Activated T-helper 1 cell treated with anti-CD3 and anti-CD28 coated beads, Interleukin-12 subunit alpha, Interleukin-12 subunit beta, Interleukin-2, Interleukin-4 antibody, amounts not matched to agents 30 ng/mL and 10 ng/mL and 1 ng/mL, durations not matched to agents 14 hours and 24 hours and 36 hours (primary cell): Measurements from ENCODE around the gene AGTPBP1. TPM values are rescaled to one million over a fixed set of nuclear protein-coding genes. Genes with fewer than 3 reads are reported as not detected.

ENCODE experiments used
- DNase-seq: peaks from one replicate; pipeline ENCODE4 v3.0.0; 2021; ENCODE audit warnings: low spot score
- H3K27ac Mint-ChIP-seq: one replicate; pipeline ENCODE4 v1.8.0; 2021; ENCODE audit warnings: mild to moderate bottlenecking, mixed read lengths
- H3K27me3 Mint-ChIP-seq: one replicate; pipeline ENCODE4 v1.8.0; 2022; ENCODE audit warnings: mild to moderate bottlenecking, moderate library complexity, mixed read lengths; ENCODE audit not compliant: insufficient read depth
- H3K36me3 Mint-ChIP-seq: one replicate; pipeline ENCODE4 v1.8.0; 2021; ENCODE audit warnings: low read depth, mixed read lengths
- H3K4me1 Mint-ChIP-seq: one replicate; pipeline ENCODE4 v1.8.0; 2021; ENCODE audit warnings: low read depth, mixed read lengths
- H3K4me3 Mint-ChIP-seq: one replicate; pipeline ENCODE4 v1.8.0; 2021; ENCODE audit warnings: mild to moderate bottlenecking, moderate library complexity, mixed read lengths
- H3K9me3 Mint-ChIP-seq: one replicate; pipeline ENCODE4 v1.8.0; 2021; ENCODE audit warnings: mixed read lengths
- intact Hi-C: fragments of 100-400 bp; cut with micrococcal nuclease; formaldehyde crosslinking; loops from one replicate; pipeline ENCODE4 v1.15.1; 2024
- total RNA-seq: library from RNA; stranded (reverse); gene quantifications from 2 replicates; pipeline ENCODE4 v1.2.3, GENCODE V29; 2022

The AGTPBP1 gene
- total RNA-seq, 1 donor from 2014 or later = 23.5 TPM

DNA sequence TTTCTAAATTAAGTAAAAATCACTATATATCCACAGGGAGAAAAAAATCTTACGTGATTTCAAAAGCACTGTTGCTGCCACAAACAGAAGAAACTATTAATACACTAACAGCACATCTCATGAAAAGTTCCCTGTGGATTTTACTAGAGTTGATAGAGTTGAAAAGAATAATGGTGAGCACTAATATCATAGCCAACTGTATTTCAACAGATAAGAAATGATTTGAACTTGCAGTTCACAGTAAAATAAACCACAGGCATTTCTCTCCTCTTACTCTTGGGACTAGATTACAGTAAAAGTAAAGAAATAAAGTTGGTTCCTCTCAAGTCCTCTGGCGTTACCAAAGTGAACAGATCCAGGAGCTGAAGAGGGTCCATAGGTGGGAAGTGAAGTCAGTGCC lies 27.9 kb downstream of the AGTPBP1 start:
- intact Hi-C loops = no loop called here
- Mint-ChIP-seq H3K9me3 (peaks cover 7% of the 10 kb centered on the region), H3K27ac (no peak overlapping the region), H3K4me1 (peaks cover 12% of the 10 kb centered on the region), H3K36me3 (peaks cover 6% of the 10 kb centered on the region), H3K4me3 (no peak overlapping the region), H3K27me3 (no peaks in the 10 kb centered on the region)
- DNase-seq = no peak

DNA sequence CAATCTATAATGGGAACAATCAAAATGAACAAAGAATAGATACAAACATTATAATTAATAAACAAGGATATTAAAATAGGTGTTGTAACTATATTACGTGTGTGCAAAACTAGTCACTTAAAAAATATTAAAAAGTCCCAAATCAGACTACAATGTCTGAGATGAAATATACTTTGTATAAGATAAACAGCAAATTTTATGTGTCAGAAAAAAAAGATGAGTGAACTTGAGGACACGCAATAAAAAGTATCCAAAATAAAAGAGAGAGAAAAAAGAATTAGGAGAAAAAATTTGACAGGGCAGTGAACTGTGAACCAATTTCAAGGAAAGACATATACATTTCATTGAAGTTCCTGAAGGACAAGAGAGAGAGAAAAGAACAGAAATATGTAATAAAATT lies 37.0 kb downstream of the AGTPBP1 start:
- Mint-ChIP-seq H3K4me3 (no peak overlapping the region), H3K9me3 (peaks cover 9% of the 10 kb centered on the region), H3K36me3 (peaks cover 27% of the 10 kb centered on the region), H3K27ac (no peak overlapping the region), H3K27me3 (no peaks in the 10 kb centered on the region), H3K4me1 (no peaks in the 10 kb centered on the region)
- no peak for DNase-seq
- intact Hi-C loops = no loop called here

DNA sequence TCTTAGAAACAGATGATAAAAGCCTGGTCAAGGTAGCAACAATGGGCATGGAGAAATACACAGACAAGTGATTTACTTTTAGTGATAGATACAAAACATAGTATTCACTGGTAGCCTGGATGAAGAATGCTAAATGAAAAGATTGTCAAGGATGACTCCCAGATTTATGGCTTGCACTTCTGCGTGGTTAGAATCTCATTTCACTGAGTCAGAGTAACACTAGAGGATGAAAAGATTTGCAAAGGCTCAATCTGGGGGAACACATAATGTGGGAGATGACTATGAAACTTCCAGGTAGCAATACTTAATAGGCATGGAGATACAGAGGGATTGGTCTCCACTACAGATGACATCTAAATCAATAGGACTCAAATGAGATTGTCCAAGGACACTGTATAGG lies 38.4 kb downstream of the AGTPBP1 start:
- Mint-ChIP-seq H3K27me3 (no peaks in the 10 kb centered on the region), H3K27ac (no peak overlapping the region), H3K4me1 (no peaks in the 10 kb centered on the region), H3K36me3 (peaks cover 18% of the 10 kb centered on the region), H3K9me3 (no peaks in the 10 kb centered on the region), H3K4me3 (no peak overlapping the region)
- intact Hi-C loops = no loop called here
- no peak for DNase-seq

DNA sequence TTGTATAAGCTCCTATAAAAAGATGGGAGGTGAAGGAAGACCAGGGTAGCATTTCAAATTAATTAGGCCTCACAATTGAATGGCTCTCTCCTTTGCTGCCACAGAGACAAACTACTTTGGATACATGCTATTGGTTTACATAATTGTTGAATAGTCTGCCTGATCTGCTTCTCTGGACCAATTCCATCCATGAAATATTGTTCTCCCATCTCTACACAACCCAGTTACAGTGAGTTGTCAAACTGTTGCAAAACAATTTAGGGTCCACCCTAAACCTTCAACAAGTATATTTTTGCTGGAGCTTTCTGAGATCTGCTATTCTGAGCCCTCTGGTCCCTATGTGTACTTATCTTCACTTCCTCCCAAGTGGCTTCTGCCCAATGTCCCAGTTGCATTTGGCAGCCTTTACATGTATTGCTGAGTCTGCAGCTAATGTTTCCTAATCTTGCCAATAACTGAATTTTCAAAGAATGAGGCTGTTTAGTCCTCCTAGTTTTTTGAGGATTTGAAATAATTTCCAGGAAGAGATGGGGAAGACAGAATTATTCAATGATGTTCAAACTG lies 38.9 kb downstream of the AGTPBP1 start:
- Mint-ChIP-seq H3K9me3 (no peaks in the 10 kb centered on the region), H3K27me3 (no peaks in the 10 kb centered on the region), H3K4me3 (no peak overlapping the region), H3K36me3 (peaks cover 16% of the 10 kb centered on the region), H3K27ac (no peak overlapping the region), H3K4me1 (no peaks in the 10 kb centered on the region)
- intact Hi-C loops = no loop called here
- no peak for DNase-seq

DNA sequence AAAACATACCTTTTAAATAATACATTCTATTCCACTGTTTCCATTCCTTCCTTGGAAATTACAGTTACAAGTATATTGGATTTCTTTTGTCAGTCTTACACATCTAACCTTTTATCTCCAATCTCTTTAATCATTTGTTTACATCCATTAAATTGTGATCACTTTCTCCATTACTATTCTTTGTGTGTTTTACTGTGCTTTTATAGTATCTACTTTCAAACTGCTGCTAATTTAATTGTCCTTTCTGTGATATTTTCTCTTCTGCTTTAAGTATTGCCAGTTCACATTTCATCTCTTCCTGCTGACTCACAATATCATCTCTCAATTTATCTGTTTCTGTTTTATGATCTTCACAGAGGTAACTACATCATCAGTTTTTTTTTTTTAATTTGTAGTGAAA lies 39.6 kb downstream of the AGTPBP1 start:
- intact Hi-C loops = no loop called here
- no peak for DNase-seq

DNA sequence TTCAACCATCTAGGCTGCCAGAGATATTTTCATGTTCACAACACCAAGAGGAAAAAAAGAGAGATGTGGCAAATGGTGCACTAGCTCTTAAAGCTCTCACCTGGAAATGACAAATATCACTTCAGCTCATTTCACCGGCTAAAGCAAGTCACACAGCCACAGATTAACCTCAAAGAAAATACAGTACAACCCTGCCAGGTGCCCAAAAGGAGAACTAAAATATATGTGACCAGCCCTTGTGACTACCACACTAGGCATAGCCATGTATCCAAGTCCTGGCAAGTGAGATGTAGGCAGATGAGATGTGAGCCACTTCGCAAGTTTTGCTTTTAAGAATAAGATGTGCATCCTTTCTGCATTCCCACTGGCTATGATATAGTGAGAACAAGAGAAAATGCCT lies 41.4 kb downstream of the AGTPBP1 start:
- H3K36me3 Mint-ChIP-seq = peaks cover 12% of the 10 kb centered on the region
- no peaks in the 10 kb centered on the region for H3K27me3 Mint-ChIP-seq
- H3K4me3 Mint-ChIP-seq = no peak overlapping the region
- no peaks in the 10 kb centered on the region for H3K9me3 Mint-ChIP-seq
- DNase-seq = no peak
- H3K4me1 Mint-ChIP-seq = no peaks in the 10 kb centered on the region
- H3K27ac Mint-ChIP-seq = no peak overlapping the region
- intact Hi-C loops = no loop called here

More for the DNA sequence above, 39.6 kb downstream of the AGTPBP1 start:
- Mint-ChIP-seq H3K36me3 (peaks cover 14% of the 10 kb centered on the region), H3K4me1 (no peaks in the 10 kb centered on the region), H3K4me3 (no peak overlapping the region), H3K9me3 (no peaks in the 10 kb centered on the region), H3K27me3 (no peaks in the 10 kb centered on the region), H3K27ac (no peak overlapping the region)

DNA sequence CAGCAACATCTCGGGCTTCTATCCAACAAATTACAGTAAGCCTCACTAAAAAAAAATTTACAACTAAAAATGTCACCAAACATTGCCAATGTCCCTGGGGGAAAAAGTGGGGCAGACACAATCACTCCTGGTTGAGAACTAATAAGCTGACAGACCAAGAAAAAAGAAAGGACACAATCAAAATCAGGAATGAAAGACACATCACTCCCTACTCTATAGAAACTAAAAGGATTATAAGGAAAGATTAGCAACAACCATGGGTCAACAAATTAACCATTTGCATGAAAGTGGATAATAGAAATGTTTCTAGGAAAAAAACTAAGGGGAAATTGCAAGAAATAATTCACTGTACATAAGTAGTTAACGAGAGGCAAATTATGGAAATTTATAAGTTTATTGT lies 53.4 kb downstream of the AGTPBP1 start:
- Mint-ChIP-seq H3K4me1 (no peaks in the 10 kb centered on the region), H3K4me3 (no peak overlapping the region), H3K9me3 (no peaks in the 10 kb centered on the region), H3K27ac (no peak overlapping the region), H3K36me3 (peaks cover 20% of the 10 kb centered on the region), H3K27me3 (no peaks in the 10 kb centered on the region)
- intact Hi-C loops = no loop called here
- no peak for DNase-seq

DNA sequence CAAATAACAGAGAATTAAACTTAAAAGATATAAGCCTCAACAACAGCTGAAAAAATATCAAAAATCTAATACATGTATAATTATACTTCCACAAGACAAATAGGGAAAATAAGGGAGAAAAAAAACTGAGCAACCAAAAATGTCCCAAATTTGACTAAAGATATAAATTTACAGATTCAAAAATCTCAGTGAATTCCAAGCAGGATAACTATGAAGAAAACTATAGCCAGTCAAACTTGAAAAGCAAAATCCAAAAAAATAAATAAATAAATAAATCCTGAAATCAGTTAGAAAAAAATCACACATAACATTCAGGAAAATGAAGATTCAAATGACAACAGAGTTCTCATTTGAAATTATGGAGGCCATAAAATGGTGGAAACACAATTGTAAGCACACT lies 56.7 kb downstream of the AGTPBP1 start:
- Mint-ChIP-seq H3K36me3 (peaks cover 16% of the 10 kb centered on the region), H3K9me3 (no peaks in the 10 kb centered on the region), H3K27me3 (no peaks in the 10 kb centered on the region), H3K27ac (no peak overlapping the region), H3K4me1 (no peaks in the 10 kb centered on the region), H3K4me3 (no peak overlapping the region)
- intact Hi-C loops = no loop called here
- no peak for DNase-seq

DNA sequence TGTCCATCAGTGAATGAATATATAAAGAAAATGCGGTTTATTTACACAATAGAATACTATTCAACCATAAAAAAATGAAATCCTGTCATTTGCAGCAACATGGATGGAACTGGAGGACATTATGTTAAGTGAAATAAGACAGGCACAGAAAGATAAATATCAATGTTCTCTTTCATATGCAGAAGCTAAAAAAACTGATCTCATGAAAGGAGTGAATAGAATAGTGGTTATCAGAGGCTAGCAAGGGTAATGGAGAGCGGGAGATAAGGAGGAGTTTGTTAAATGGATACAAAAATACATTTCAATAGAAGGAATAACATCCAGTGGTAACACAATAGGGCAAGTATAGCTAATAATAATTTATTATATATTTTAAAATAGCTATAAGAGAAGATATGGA lies 65.0 kb downstream of the AGTPBP1 start:
- no peaks in the 10 kb centered on the region for H3K27me3 Mint-ChIP-seq
- H3K27ac Mint-ChIP-seq = no peak overlapping the region
- H3K9me3 Mint-ChIP-seq = no peaks in the 10 kb centered on the region
- H3K4me3 Mint-ChIP-seq = no peak overlapping the region
- intact Hi-C loops = no loop called here
- DNase-seq = no peak
- H3K36me3 Mint-ChIP-seq = peaks cover 12% of the 10 kb centered on the region
- H3K4me1 Mint-ChIP-seq = no peaks in the 10 kb centered on the region

DNA sequence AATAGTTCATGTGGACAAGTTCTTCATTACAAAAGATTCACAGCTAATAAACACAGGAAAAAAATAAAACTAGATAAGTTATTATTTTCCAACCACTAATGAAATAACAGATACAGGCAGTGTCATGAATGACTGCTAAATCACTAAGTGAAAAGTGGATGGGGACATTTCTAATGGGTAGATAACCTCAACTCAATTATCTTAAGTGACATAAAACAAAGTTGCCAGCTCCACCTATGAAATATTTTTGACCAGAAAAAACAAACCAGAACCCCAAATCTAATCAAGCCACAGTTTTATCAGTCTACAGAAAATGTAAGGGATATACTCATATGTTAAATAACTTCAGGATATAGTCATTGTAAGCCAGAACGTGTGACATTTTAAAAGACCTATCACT lies 74.4 kb downstream of the AGTPBP1 start:
- no peak for DNase-seq
- Mint-ChIP-seq H3K4me3 (no peak overlapping the region), H3K36me3 (peaks cover 10% of the 10 kb centered on the region), H3K27ac (no peak overlapping the region), H3K4me1 (no peaks in the 10 kb centered on the region), H3K9me3 (no peaks in the 10 kb centered on the region), H3K27me3 (no peaks in the 10 kb centered on the region)
- intact Hi-C loops = no loop called here

DNA sequence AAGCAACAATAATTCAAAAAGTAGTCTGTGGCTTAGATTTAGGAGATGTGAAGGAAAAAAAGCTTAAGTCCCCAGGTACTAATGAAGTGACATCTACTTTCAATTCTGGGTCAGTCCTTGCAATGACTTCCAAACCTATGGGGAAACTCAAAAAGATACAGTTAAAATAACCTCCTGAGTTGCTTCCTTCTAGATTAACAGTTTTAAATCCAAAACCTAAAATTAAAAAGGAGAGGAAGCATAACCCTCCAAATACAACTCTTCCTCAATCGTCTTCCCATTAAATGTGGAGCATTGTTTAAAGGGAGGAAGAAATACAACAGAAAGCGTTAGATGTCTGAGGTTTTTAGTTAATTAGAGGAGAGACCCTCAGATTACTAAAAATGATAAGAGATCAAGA lies 75.7 kb downstream of the AGTPBP1 start:
- Mint-ChIP-seq H3K27me3 (no peaks in the 10 kb centered on the region), H3K9me3 (no peaks in the 10 kb centered on the region), H3K36me3 (peaks cover 5% of the 10 kb centered on the region), H3K4me1 (no peaks in the 10 kb centered on the region), H3K4me3 (no peak overlapping the region), H3K27ac (no peak overlapping the region)
- intact Hi-C loops = no loop called here
- no peak for DNase-seq

DNA sequence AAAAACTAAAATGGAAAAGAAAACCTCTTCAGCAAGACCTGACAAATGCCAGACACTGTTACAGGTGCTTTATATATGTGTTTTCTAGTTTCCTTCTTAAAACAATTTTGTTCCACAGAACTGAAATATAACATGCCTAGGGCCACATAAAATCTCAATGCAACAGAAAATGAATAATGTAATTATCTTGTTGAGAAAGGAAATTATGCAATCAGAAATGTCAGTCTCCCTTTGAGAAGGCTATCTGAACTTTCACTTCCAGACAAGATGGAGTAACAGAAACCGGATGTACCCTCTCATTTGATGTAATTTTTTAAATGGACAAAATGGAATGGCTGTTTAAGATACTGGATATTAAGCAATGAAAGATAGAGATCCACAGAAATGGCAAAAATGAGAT lies 79.2 kb downstream of the AGTPBP1 start:
- Mint-ChIP-seq H3K4me1 (no peaks in the 10 kb centered on the region), H3K9me3 (no peaks in the 10 kb centered on the region), H3K27me3 (no peaks in the 10 kb centered on the region), H3K27ac (no peak overlapping the region), H3K36me3 (peaks cover 5% of the 10 kb centered on the region), H3K4me3 (no peak overlapping the region)
- intact Hi-C loops = no loop called here
- no peak for DNase-seq

DNA sequence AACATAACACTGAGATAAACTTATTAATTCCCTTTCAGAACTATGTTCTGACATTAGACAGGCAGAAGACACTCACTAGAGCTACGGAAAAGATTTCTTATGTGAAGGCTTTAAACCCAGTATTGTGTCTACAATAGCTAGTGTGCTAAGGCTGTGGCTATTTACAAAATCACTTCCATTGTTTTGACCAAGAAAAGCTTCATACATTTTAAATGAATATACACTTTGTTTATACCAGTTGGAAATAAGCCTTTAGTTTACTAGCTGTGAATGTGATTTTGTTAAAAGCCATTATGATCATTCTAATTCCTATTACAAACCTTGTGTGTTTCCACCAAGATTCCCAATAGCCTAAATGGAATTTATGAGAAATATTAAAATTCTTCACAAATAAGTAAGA lies 83.0 kb downstream of the AGTPBP1 start:
- Mint-ChIP-seq H3K36me3 (peaks cover 3% of the 10 kb centered on the region), H3K27ac (no peak overlapping the region), H3K9me3 (no peaks in the 10 kb centered on the region), H3K27me3 (no peaks in the 10 kb centered on the region), H3K4me3 (no peak overlapping the region), H3K4me1 (no peaks in the 10 kb centered on the region)
- DNase-seq = no peak
- intact Hi-C loops = loop anchor here (10.0 kb wide), 1 partner anchor 74 kb away; no protein-coding TSS in a partner anchor

DNA sequence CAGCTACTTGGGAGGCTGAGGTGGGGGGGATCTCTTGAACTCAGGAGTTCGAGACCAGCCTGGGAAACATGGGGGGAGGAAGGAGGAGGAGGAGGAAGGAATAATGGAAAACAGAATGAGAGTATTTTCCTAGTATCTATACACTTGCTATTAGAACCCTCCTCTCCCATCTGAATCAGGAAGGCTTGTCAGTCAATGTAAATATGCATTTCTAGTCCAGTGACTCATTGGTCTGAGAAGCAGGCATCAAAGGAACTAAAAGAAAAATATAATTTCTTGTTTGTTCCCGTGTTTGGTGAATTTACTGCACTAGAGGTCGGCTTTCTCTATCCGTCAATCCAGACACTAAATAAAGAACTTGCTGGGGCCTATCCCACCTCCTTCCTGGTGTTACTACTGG lies 88.6 kb downstream of the AGTPBP1 start:
- no peak overlapping the region for H3K27ac Mint-ChIP-seq
- H3K4me3 Mint-ChIP-seq = no peak overlapping the region
- intact Hi-C loops = loop anchor here (10.0 kb wide), 1 partner anchor 68 kb away; no protein-coding TSS in a partner anchor
- H3K4me1 Mint-ChIP-seq = no peaks in the 10 kb centered on the region
- H3K9me3 Mint-ChIP-seq = no peaks in the 10 kb centered on the region
- H3K36me3 Mint-ChIP-seq = peaks cover 5% of the 10 kb centered on the region
- no peak for DNase-seq
- H3K27me3 Mint-ChIP-seq = no peaks in the 10 kb centered on the region
